Measurements from ENCODE around the gene ARHGEF3.
"Not testable (repeated sequence)": the region's sequence is repeated elsewhere in the genome, so short reads cannot be mapped to it uniquely, and the experiment has no call there.

ARHGEF3 gene

DNA sequence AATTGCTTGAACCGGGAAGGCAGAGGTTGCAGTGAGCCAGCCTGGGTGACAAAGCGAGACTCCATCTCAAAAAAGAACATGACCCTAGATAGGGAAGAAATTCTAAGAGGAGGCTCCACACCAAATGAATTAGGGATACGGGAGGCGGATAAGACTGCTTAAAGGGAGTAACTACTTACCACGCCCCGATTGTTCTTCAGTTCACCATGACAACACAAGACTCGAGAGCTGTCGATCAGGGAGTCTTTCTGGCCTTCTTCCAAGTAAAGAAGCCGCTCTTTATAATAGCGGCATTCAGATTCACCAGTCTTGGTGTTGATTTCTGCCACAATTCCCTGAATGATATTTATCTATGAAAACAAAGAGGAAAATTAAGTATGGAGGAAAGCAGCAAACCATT lies 64.7 kb downstream of the ARHGEF3 start:
- no peak for DNase-seq (ENCODE audit: low read depth, low spot score)

DNA sequence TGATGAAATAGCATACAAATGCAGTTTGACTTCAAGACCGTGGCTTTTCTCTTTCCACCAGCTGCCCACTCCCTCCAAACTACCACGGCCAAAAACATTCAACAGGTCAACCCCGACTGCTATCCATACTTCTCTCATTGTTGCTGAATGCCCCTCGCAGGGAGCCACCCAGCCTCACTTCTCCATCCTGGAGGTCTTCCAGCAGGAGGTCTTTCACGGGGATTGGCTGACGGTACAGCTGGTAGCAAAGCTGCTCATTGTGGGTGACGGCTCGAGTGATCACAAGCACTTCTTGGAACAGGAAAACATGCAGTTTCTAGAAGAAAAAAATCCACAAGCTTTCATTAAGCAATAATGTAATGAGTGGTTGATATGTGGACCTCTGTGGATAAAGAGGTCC lies 69.6 kb downstream of the ARHGEF3 start:
- no peak for DNase-seq (ENCODE audit: low read depth, low spot score)

GRCh38 chr3:56725175-56725574 lies 76.6 kb downstream of the ARHGEF3 start:
- peak; percentile 16 for DNase-seq (ENCODE audit: low read depth, low spot score)

DNA sequence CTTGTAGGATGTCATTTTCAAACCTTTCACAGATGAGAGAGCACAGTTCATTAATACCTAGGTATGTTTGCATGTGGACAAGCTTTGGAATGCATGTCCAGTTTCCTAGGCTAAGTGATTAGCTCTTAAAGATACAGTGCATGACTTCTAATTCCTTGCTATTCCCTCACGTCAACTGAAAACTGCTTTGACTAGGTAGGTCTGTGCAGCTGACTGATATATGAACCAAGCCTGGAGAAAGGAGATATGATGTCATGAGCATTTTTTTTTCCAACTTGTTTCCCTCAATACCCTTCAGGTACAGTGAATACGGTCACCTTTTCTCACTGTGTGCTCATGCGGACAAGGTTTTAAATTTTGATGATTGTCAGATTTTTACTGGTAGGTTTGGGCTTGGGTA lies 77.1 kb downstream of the ARHGEF3 start:
- DNase-seq (ENCODE audit: low read depth, low spot score) = no peak

- DNase-seq (ENCODE audit: low read depth, low spot score) = no peak
Measured at GRCh38 chr3:56720849-56721248, 80.9 kb downstream of the ARHGEF3 start.

DNA sequence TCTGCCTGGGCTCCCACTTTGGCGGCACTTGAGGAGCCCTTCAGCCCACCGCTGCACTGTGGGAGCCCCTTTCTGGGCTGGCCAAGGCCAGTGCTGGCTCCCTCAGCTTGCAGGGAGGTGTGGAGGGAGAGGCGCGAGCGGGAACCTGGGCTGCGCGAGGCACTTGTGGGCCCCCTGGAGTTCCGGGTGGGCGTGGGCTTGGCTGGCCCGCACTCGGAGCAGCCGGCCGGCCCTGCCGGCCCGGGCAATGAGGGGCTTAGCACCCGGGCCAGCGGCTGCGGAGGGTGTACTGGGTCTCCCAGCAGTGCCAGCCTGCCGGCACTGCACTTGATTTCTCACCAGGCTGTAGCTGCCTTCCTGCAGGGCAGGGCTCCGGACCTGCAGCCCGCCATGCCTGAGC lies 82.9 kb downstream of the ARHGEF3 start:
- DNase-seq (ENCODE audit: low read depth, low spot score) = not testable (repeated sequence)

- DNase-seq (ENCODE audit: low read depth, low spot score) = no peak
Measured at GRCh38 chr3:56711344-56711743, 90.4 kb downstream of the ARHGEF3 start.

- DNase-seq (ENCODE audit: low read depth, low spot score) = not testable (repeated sequence)
Measured at GRCh38 chr3:56707412-56707811, 94.3 kb downstream of the ARHGEF3 start.

- no peak for DNase-seq (ENCODE audit: low read depth, low spot score)
Measured at GRCh38 chr3:56706629-56707028, 95.1 kb downstream of the ARHGEF3 start.

- no peak for DNase-seq (ENCODE audit: low read depth, low spot score)
Measured at GRCh38 chr3:56704706-56705105, 97.0 kb downstream of the ARHGEF3 start.

DNA sequence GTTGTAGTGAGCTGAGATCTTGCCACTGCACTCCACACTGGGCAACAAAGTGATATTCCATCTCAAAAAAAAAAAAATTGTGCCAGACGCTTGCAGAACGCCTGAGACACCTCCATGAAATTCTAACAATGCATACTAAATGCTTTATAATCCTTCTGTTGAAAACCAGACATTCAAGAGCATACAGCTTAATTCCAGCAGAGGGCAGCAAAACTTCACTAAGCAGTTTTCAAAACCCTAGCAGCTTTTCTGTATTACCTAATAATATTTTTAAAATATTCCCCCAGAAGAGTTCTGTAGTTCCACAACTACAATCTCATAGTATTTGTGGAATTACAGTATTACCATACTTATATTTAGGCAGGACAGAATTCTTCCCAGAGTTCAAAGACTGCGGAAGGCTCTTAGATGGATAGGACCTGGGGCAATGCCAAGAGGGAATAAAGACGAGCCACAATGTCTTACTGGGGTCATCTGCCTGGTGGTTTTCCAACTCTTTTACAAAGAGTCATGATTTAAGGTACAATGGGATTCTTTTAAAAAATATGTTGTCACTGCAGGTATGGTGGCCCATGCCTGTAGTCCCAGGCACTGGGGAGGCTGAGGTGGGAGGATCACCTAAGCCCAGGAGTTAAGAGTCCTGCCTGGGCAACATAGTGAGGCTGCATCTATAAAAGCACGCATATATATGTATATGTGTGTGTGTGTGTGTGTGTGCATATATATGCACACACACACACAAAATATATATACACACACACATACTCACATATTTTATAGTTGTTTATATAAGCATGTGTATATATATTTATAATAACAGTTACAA lies 99.0 kb downstream of the ARHGEF3 start:
- DNase-seq (ENCODE audit: low read depth, low spot score) = peak; percentile 36

DNA sequence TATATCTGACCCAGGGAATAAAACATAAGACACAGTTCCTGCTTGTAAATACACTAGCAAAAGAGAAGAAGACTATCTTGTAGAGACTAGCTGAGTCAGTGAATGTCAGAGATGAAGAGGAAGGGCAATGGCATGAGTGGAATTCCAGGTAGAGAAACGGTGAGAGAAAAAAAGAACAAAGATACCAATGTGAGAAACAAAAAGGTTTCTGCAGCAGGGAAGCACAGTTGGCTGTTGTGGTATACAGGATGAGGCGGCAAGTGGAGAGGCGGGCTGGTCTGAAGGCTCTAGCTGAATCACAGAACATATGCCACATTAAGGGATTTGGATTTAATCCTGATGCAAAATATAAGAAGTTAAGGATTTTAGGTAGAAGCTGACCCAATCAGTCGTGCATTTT lies 101.6 kb downstream of the ARHGEF3 start:
- DNase-seq (ENCODE audit: low read depth, low spot score) = no peak

- no peak for DNase-seq (ENCODE audit: low read depth, low spot score)
Measured at GRCh38 chr3:56694867-56695683, 106.7 kb downstream of the ARHGEF3 start.

- no peak for DNase-seq (ENCODE audit: low read depth, low spot score)
Measured at GRCh38 chr3:56693750-56694149, 108.0 kb downstream of the ARHGEF3 start.

GRCh38 chr3:56692520-56693433 lies 109.0 kb downstream of the ARHGEF3 start:
- not testable (repeated sequence) for DNase-seq (ENCODE audit: low read depth, low spot score)

DNA sequence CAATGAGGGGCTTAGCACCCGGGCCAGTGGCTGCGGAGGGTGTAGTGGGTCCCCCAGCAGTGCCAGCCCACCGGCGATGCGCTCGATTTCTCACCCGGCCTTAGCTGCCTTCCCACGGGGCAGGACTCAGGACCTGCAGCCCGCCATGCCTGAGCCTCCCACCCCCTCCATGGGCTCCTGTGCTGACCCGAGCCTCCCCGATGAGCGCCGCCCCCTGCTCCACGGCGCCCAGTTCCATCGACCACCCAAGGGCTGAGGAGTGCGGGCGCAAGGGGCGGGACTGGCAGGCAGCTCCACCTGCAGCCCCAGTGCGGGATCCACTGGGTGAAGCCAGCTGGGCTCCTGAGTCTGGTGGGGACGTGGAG lies 109.8 kb downstream of the ARHGEF3 start:
- not testable (repeated sequence) for DNase-seq (ENCODE audit: low read depth, low spot score)

DNA sequence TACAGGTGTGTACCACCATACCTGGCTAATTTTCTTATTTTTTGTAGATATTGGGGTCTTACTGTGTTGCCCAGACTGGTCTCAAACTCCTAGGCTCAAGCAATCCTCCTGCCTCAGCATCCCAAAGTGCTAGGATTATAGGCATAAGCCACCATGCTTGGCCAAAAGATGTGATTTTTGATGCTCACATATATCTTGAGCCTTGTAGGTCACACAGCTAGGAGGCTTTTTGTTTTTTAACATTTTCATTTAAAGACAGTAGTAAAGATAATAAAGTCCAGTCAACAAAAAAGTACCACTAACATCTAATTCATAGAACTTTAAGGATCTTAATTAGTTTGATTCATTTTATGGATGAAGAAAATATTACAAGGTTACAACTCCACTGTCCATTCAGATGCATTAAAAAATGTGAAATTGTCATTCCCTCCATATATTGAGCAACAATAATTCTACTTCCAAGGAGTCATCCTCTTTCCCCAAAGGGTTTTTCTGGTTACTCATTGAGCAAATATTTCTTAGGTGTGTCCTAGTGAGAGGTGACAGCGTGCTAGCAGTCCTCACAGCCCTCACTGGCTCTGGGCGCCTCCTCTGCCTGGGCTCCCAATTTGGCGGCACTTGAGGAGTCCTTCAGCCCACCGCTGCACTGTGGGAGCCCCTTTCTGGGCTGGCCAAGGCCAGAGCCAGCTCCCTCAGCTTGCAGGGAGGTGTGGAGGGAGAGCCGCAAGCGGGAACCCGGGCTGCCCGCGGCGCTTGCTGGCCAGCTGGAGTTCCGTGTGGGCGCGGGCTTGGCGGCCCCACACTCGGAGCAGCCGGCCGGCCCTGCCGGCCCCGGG lies 110.4 kb downstream of the ARHGEF3 start:
- DNase-seq (ENCODE audit: low read depth, low spot score) = no peak

GRCh38 chr3:56689303-56689702 lies 112.4 kb downstream of the ARHGEF3 start:
- DNase-seq (ENCODE audit: low read depth, low spot score) = no peak

DNA sequence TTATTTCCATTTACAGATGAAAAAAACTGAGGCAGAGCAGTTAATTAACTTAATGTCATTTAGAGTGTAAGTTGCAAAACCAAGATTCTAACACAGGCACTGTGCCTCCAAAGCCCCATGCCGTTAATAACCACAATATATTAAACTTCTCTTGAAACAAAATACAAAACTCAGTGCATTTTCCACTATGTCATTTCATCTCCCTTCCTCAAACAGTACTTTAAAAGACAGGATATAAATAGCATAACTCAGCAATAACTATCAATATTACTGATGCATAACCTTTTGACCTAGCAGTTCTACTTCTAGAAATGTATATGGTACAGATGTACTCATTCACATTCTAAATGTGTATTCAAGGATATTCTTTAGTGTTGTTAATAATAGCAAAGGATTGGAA lies 113.6 kb downstream of the ARHGEF3 start:
- DNase-seq (ENCODE audit: low read depth, low spot score) = no peak

DNA sequence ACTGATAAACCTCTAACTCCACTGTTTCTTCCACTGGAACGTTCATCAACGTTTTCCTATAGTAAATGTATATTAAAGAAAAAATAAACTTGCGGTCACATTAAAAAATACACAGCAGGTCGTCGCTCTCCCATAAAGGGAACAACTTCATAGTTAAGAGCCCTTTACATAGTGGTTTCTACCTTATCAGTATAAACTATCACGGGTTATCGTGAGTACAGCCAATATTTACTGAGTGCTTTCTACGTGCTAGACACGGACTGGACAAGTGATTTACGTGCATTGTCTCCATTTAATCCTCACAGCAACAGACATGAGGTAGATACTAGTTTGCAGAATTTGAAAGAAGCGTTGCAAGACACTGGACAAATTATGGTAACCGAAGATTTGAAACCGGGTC lies 117.7 kb downstream of the ARHGEF3 start:
- no peak for DNase-seq (ENCODE audit: low read depth, low spot score)

Data from activated CD4-positive, CD25-positive, alpha-beta regulatory T cell treated with anti-CD3 and anti-CD28 coated beads, Interleukin-2, amount 50 U/mL, for 16 hours (primary cell).